GM19193 (cell line): ENCODE data around the gene COLEC11.

Source experiments
- POLR2A ChIP-seq: IDR thresholded peaks from 4 replicates; pipeline ENCODE4 v1.6.1; 2011; ENCODE audit not compliant: insufficient read depth, insufficient read length; ENCODE audit errors: extremely low read depth

Gene COLEC11

GRCh38 chr2:3659447-3660432, 64.8 kb downstream of the COLEC11 start:
- no peak for TF ChIP-seq POLR2A

- no peak for TF ChIP-seq POLR2A
Measured at GRCh38 chr2:3661149-3661660, 66.3 kb downstream of the COLEC11 start.

GRCh38 chr2:3662239-3662638, 67.3 kb downstream of the COLEC11 start:
- no peak for TF ChIP-seq POLR2A

- no peak for TF ChIP-seq POLR2A
Measured at GRCh38 chr2:3664118-3664517, 69.2 kb downstream of the COLEC11 start.

- no peak for TF ChIP-seq POLR2A
Measured at GRCh38 chr2:3664925-3665324, 70.0 kb downstream of the COLEC11 start.

- TF ChIP-seq POLR2A, result no peak
Measured at GRCh38 chr2:3665886-3666612, 71.1 kb downstream of the COLEC11 start.

- no peak for TF ChIP-seq POLR2A
Measured at GRCh38 chr2:3666613-3666975, 71.7 kb downstream of the COLEC11 start.

- TF ChIP-seq POLR2A, result no peak
Measured at GRCh38 chr2:3667151-3667631, 72.3 kb downstream of the COLEC11 start.

GRCh38 chr2:3669656-3670055, 74.7 kb downstream of the COLEC11 start:
- no peak for TF ChIP-seq POLR2A

- TF ChIP-seq POLR2A, result no peak
Measured at GRCh38 chr2:3670376-3670775, 75.5 kb downstream of the COLEC11 start.

- TF ChIP-seq POLR2A, result no peak
Measured at GRCh38 chr2:3670941-3671340, 76.0 kb downstream of the COLEC11 start.

- TF ChIP-seq POLR2A, result no peak
Measured at GRCh38 chr2:3672861-3673678, 78.2 kb downstream of the COLEC11 start.

- no peak for TF ChIP-seq POLR2A
Measured at GRCh38 chr2:3674066-3674845, 79.3 kb downstream of the COLEC11 start.

- no peak for TF ChIP-seq POLR2A
Measured at GRCh38 chr2:3675687-3676086, 80.8 kb downstream of the COLEC11 start.
